Loucy (cell line): Measurements from ENCODE around the gene ARX.

Experiments used
- H2AFZ ChIP-seq: fragments of 200-600 bp; sonication (generic); 2 replicates; pipeline ENCODE4 v1.6.0; 2016; ENCODE audit warnings: antibody characterized with exemption, mild to moderate bottlenecking, low read length, moderate library complexity
- H3F3A ChIP-seq: fragments of 200-600 bp; 2 replicates; pipeline ENCODE4 v1.6.0; 2016; ENCODE audit warnings: antibody characterized with exemption, low read depth, mild to moderate bottlenecking
- H3K27me3 ChIP-seq: fragments of 200-600 bp; sonication (generic); 2 replicates; pipeline ENCODE4 v1.6.1; 2014; ENCODE audit warnings: low read length, mild to moderate bottlenecking; ENCODE audit not compliant: insufficient read depth, poor library complexity, severe bottlenecking
- H3K36me3 ChIP-seq: fragments of 200-600 bp; sonication (generic); 2 replicates; pipeline ENCODE4 v1.6.1; 2016; ENCODE audit warnings: low read length; ENCODE audit not compliant: insufficient read depth
- H3K4me1 ChIP-seq: fragments of 200-600 bp; sonication (generic); 2 replicates; pipeline ENCODE4 v1.5.1; 2014; ENCODE audit warnings: low read length, mild to moderate bottlenecking; ENCODE audit not compliant: insufficient read depth, poor library complexity, severe bottlenecking
- H3K4me2 ChIP-seq: fragments of 200-600 bp; sonication (generic); 2 replicates; pipeline ENCODE4 v1.6.0; 2014; ENCODE audit warnings: antibody characterized with exemption, low read length, low read depth, mild to moderate bottlenecking; ENCODE audit not compliant: poor library complexity, severe bottlenecking
- H3K4me3 ChIP-seq: fragments of 200-600 bp; sonication (generic); 2 replicates; pipeline ENCODE4 v1.5.1; 2014; ENCODE audit warnings: low read length, mild to moderate bottlenecking, mixed read lengths; ENCODE audit not compliant: poor library complexity, severe bottlenecking
- H3K79me2 ChIP-seq: fragments of 200-600 bp; sonication (generic); 2 replicates; pipeline ENCODE4 v1.6.1; 2014; ENCODE audit warnings: low read length; ENCODE audit not compliant: insufficient read depth
- H3K9ac ChIP-seq: fragments of 200-600 bp; sonication (generic); 2 replicates; pipeline ENCODE4 v1.6.0; 2014; ENCODE audit warnings: mild to moderate bottlenecking, low read depth, low read length, moderate library complexity; ENCODE audit not compliant: poor library complexity, severe bottlenecking
- H3K9me2 ChIP-seq: fragments of 200-600 bp; sonication (generic); replicated peaks from 2 replicates; pipeline ENCODE4 v1.6.1; 2016; ENCODE audit warnings: low read depth, low read length, mixed read lengths
- H3K9me3 ChIP-seq: fragments of 200-600 bp; sonication (generic); 2 replicates; pipeline ENCODE4 v1.6.1; 2014; ENCODE audit warnings: mild to moderate bottlenecking, antibody characterized with exemption, low read length, low read depth; ENCODE audit not compliant: insufficient read depth
- H4K20me1 ChIP-seq: fragments of 200-600 bp; sonication (generic); 2 replicates; pipeline ENCODE4 v1.6.0; 2014; ENCODE audit warnings: antibody characterized with exemption, low read length, mild to moderate bottlenecking; ENCODE audit not compliant: insufficient read depth, poor library complexity, severe bottlenecking
- EZH2phosphoT487 ChIP-seq: fragments of 200-600 bp; IDR thresholded peaks from 2 replicates; pipeline ENCODE4 v1.6.1; 2018; ENCODE audit warnings: antibody characterized with exemption, mild to moderate bottlenecking, moderate library complexity, borderline replicate concordance
- TF ChIP-seq, protein P1 (sequence below): fragments of 200-600 bp; sonication (generic); conservative IDR thresholded peaks from 2 replicates; pipeline ENCODE4 v1.5.1; 2014; ENCODE audit warnings: mild to moderate bottlenecking, antibody characterized with exemption, low read length

ARX gene

GRCh38 chrX:25043192-25043591 is 27.4 kb upstream of the ARX start:
- no peaks in the 10 kb centered on the region for H3K9me2 ChIP-seq
- no peaks in the 10 kb centered on the region for H3K36me3 ChIP-seq
- H4K20me1 ChIP-seq: no peaks in the 10 kb centered on the region
- H3K4me2 ChIP-seq: no peak overlapping the region
- H3K9me3 ChIP-seq: no peaks in the 10 kb centered on the region
- H3F3A ChIP-seq: no peaks in the 10 kb centered on the region
- no peak overlapping the region for H3K9ac ChIP-seq
- no peak overlapping the region for H2AFZ ChIP-seq
- H3K4me1 ChIP-seq: peaks cover 4% of the 10 kb centered on the region
- H3K79me2 ChIP-seq: no peaks in the 10 kb centered on the region
- no peak overlapping the region for H3K4me3 ChIP-seq
- TF ChIP-seq, protein P1, sequence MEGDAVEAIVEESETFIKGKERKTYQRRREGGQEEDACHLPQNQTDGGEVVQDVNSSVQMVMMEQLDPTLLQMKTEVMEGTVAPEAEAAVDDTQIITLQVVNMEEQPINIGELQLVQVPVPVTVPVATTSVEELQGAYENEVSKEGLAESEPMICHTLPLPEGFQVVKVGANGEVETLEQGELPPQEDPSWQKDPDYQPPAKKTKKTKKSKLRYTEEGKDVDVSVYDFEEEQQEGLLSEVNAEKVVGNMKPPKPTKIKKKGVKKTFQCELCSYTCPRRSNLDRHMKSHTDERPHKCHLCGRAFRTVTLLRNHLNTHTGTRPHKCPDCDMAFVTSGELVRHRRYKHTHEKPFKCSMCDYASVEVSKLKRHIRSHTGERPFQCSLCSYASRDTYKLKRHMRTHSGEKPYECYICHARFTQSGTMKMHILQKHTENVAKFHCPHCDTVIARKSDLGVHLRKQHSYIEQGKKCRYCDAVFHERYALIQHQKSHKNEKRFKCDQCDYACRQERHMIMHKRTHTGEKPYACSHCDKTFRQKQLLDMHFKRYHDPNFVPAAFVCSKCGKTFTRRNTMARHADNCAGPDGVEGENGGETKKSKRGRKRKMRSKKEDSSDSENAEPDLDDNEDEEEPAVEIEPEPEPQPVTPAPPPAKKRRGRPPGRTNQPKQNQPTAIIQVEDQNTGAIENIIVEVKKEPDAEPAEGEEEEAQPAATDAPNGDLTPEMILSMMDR: no peak
- no peak for TF ChIP-seq EZH2phosphoT487
- H3K27me3 ChIP-seq: no peaks in the 10 kb centered on the region

DNA sequence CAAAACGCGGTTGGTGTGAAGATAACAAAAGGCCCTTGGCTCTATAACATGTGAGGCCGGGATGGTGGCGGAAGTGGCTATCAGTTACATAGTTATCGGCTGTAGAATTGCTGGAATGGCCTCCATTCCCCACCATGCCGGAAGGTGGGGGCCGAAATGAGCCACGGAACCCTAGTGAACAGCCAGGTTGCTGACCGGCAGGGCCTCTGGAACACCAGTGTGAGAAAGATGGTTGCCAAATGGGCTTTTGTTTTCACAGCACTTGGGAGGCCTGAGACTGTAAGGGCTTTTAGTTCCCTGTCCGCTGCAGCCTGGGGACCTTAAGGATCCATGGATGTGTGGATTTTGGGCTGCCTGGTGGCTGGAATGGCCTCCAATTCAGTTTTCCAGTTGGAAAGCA is 23.3 kb upstream of the ARX start:
- no peaks in the 10 kb centered on the region for H4K20me1 ChIP-seq
- no peak overlapping the region for H3K9ac ChIP-seq
- no peaks in the 10 kb centered on the region for H3K27me3 ChIP-seq
- no peak overlapping the region for H3K4me2 ChIP-seq
- TF ChIP-seq, protein P1: no peak
- no peak for TF ChIP-seq EZH2phosphoT487
- no peaks in the 10 kb centered on the region for H3K79me2 ChIP-seq
- H3K4me3 ChIP-seq: no peak overlapping the region
- no peaks in the 10 kb centered on the region for H3F3A ChIP-seq
- H3K9me2 ChIP-seq: no peaks in the 10 kb centered on the region
- no peak overlapping the region for H2AFZ ChIP-seq
- no peaks in the 10 kb centered on the region for H3K36me3 ChIP-seq
- H3K9me3 ChIP-seq: no peaks in the 10 kb centered on the region
- no peaks in the 10 kb centered on the region for H3K4me1 ChIP-seq

- Histone ChIP-seq H4K20me1 (no peaks in the 10 kb centered on the region), H3K79me2 (no peaks in the 10 kb centered on the region), H3K4me2 (no peak overlapping the region), H3K9me3 (no peaks in the 10 kb centered on the region), H3K9ac (no peak overlapping the region), H3K9me2 (no peaks in the 10 kb centered on the region), H3F3A (no peaks in the 10 kb centered on the region), H3K27me3 (no peaks in the 10 kb centered on the region), H3K36me3 (no peaks in the 10 kb centered on the region), H2AFZ (no peak overlapping the region), H3K4me1 (no peaks in the 10 kb centered on the region), H3K4me3 (no peak overlapping the region)
- TF ChIP-seq, protein P1: no peak
- no peak for TF ChIP-seq EZH2phosphoT487
Measured at GRCh38 chrX:25034889-25035288, 19.1 kb upstream of the ARX start.
